Measurements from ENCODE around the gene PARVB. TPM values are rescaled to one million over a fixed set of nuclear protein-coding genes. Genes with fewer than 3 reads are reported as not detected.

The PARVB gene
- polyA plus RNA-seq, 1 donor = 10.9 TPM

DNA sequence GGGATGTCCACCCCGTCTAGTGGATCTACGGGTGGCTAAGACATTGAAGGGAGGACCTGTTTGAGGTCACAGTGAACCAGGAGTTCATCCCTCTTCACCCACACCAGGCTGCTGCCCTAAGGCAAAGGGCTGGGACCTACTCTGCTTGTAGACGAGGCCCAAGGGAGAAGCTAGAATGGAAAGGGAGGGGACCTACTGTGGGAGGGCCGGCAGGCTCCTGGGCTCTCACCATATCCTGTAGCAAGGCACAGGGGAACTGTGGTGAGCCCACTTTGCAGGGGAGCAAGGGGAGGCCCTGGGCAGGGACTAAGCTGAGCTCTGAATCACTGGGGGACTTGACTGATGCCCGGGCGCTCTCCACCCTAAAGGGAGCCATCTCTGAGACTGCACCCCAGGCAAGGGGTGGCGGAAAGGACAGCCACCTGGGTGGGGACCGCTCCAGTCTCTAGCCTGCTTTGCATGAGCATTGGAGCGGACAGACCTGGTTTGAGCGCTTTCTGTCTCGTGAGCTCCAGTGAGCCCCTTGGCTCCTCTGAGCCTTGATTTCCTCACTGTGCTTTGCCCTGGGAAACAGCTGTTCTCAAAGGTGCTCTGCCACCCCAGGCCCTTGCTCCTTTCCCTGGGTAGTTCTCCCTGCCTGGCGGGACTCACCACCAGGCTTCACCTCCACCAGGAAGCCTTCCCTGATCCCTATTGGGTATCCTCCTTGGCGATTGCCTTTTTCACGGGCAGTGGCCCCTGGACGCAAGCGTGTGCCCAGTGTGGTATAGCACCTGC is 180.8 kb downstream of the PARVB start:
- DNase-seq = no peak
- Histone ChIP-seq H3K27me3 (ENCODE audit: control insufficient read depth, insufficient read depth, low read length) (no peaks in the 10 kb centered on the region), H3K9me3 (ENCODE audit: control insufficient read depth, low read depth, low read length) (no peaks in the 10 kb centered on the region), H3K36me3 (ENCODE audit: control insufficient read depth, insufficient read depth, low read length) (no peaks in the 10 kb centered on the region), H3K4me1 (ENCODE audit: control insufficient read depth, insufficient read depth, low read length) (no peaks in the 10 kb centered on the region), H3K4me3 (ENCODE audit: low read length) (no peak overlapping the region), H3K27ac (ENCODE audit: low read length) (no peak overlapping the region)
- no CpG with 5 or more reads among the region's 16 CpGs for WGBS (ENCODE audit: insufficient coverage, low lambda C conversion rate)

DNA sequence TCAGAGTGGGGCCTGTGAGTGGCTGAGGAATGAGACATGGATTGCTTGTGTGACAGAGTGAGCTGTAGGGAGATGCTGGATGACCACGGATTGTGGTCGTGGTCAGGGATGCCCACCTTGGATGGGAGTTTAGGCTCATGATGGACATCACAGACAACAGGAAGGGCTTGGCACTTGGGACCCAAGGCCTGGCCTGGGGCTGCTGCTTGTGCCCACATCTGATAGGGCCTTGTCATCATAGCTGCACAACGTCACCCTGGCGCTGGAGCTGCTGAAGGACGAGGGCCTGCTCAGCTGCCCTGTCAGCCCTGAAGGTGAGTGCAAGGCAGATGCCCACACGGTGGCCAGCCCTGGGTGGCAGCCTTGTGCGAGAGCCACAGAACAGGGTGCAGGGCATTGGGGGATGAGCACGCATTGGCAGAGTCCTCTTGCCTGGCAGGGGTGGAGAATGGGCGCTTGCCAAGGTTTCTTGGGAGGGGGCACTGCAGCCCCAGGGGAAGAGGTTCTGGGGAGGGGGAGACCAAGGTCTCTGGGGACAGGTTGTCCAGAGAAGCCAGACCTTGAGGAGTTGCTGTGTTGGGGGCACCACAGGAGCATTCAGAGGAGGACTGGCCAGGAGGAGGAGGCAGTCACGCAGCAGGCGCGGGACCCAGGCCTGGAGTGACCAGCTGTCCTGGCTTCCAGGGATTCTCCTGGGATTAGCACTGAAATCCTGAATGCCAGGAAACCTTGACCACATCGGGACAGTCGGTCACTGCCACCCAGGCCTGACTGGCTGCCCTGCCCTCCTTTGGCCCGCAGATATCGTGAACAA is 181.6 kb downstream of the PARVB start:
- Histone ChIP-seq H3K4me1 (ENCODE audit: control insufficient read depth, insufficient read depth, low read length) (no peaks in the 10 kb centered on the region), H3K36me3 (ENCODE audit: control insufficient read depth, insufficient read depth, low read length) (no peaks in the 10 kb centered on the region), H3K9me3 (ENCODE audit: control insufficient read depth, low read depth, low read length) (no peaks in the 10 kb centered on the region), H3K27me3 (ENCODE audit: control insufficient read depth, insufficient read depth, low read length) (no peaks in the 10 kb centered on the region), H3K4me3 (ENCODE audit: low read length) (no peak overlapping the region), H3K27ac (ENCODE audit: low read length) (no peak overlapping the region)
- no peak for DNase-seq
- WGBS (ENCODE audit: insufficient coverage, low lambda C conversion rate) = no CpG with 5 or more reads among the region's 16 CpGs

DNA sequence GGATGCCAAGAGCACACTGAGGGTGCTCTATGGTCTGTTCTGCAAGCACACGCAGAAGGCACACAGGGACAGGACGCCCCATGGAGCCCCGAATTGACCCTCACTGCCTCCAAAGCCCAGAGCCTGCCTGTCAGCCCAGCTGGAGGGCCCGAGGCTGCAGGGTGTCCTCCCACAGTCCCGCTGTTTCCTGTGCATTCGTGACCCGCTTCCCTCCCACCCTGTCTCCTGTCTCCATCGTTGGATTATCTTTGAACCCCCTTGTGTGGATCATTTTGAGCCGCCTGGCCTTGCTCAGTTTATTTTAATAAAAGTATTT is 182.2 kb downstream of the PARVB start:
- H3K4me1 ChIP-seq (ENCODE audit: control insufficient read depth, insufficient read depth, low read length) = no peaks in the 10 kb centered on the region
- no peak for DNase-seq
- no peaks in the 10 kb centered on the region for H3K9me3 ChIP-seq (ENCODE audit: control insufficient read depth, low read depth, low read length)
- no peak overlapping the region for H3K27ac ChIP-seq (ENCODE audit: low read length)
- H3K4me3 ChIP-seq (ENCODE audit: low read length) = no peak overlapping the region
- H3K27me3 ChIP-seq (ENCODE audit: control insufficient read depth, insufficient read depth, low read length) = no peaks in the 10 kb centered on the region
- H3K36me3 ChIP-seq (ENCODE audit: control insufficient read depth, insufficient read depth, low read length) = no peaks in the 10 kb centered on the region
- WGBS (ENCODE audit: insufficient coverage, low lambda C conversion rate) = 100% methylated on average over 1 of the region's 9 CpGs

DNA sequence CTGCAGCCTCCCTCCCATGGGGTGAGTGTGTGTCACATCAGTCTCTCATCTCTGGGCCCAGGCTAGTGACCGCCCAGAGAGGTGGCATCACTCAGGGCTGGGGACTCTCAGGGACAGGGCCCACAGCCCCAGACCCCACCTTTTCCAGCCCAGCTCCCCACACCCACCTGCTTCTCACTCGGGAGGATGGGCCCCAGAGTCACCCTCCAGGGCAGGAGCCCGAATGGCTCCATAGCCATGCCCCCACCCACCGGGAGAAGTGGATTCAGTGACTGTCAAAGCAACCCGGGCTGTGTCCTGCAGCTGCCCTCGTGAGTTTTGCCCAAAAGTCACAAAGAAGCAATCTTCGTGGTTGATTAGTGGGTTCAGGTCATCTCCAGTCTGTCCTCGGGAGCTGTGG is 182.6 kb downstream of the PARVB start:
- Histone ChIP-seq H3K9me3 (ENCODE audit: control insufficient read depth, low read depth, low read length) (no peaks in the 10 kb centered on the region), H3K27ac (ENCODE audit: low read length) (no peak overlapping the region), H3K4me3 (ENCODE audit: low read length) (no peak overlapping the region), H3K27me3 (ENCODE audit: control insufficient read depth, insufficient read depth, low read length) (no peaks in the 10 kb centered on the region), H3K4me1 (ENCODE audit: control insufficient read depth, insufficient read depth, low read length) (no peaks in the 10 kb centered on the region), H3K36me3 (ENCODE audit: control insufficient read depth, insufficient read depth, low read length) (no peaks in the 10 kb centered on the region)
- no peak for DNase-seq
- WGBS (ENCODE audit: insufficient coverage, low lambda C conversion rate) = no CpG with 5 or more reads among the region's 8 CpGs

DNA sequence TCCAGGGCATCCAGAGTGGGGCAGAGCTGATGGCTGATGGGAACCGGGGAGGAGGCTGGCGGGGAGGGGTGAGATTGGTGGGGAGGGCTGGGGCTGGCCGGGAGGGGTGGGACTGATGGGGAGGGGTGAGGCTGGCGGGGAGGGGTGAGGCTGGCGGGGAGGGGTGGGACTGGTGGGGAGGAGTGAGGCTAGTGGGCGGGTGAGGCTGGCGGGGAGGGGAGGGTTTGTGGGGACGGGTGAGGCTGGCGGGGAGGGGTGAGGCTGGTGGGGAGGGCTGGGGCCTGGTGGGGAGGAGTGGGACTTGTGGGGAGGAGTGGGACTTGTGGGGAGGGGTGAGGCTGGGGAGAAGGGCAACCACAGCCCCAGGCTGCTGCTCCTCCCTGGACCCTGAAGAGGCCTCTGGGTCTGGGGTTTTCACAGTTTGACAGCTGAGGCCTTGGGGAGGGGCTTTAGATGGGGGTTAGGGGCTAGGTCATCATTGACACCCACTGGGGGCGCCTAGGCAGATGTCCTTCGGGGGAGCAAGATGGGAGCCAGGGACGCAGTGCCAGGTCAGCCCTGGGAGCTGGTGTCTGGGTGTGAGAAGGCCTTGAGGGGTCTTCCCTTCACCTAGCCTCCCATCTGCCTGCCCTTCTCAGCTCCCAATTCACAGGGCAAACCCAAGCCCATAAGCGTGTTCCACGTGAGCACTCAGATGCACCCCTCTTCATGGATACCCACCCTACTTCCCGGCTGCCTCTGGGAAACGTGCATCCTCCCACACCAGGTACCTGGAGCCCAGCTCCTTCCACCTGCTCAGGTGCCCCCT is 183.3 kb downstream of the PARVB start:
- DNase-seq = no peak
- Histone ChIP-seq H3K36me3 (ENCODE audit: control insufficient read depth, insufficient read depth, low read length) (no peaks in the 10 kb centered on the region), H3K9me3 (ENCODE audit: control insufficient read depth, low read depth, low read length) (no peaks in the 10 kb centered on the region), H3K4me1 (ENCODE audit: control insufficient read depth, insufficient read depth, low read length) (no peaks in the 10 kb centered on the region), H3K27ac (ENCODE audit: low read length) (no peak overlapping the region), H3K27me3 (ENCODE audit: control insufficient read depth, insufficient read depth, low read length) (no peaks in the 10 kb centered on the region), H3K4me3 (ENCODE audit: low read length) (no peak overlapping the region)
- WGBS (ENCODE audit: insufficient coverage, low lambda C conversion rate) = no CpG with 5 or more reads among the region's 16 CpGs

DNA sequence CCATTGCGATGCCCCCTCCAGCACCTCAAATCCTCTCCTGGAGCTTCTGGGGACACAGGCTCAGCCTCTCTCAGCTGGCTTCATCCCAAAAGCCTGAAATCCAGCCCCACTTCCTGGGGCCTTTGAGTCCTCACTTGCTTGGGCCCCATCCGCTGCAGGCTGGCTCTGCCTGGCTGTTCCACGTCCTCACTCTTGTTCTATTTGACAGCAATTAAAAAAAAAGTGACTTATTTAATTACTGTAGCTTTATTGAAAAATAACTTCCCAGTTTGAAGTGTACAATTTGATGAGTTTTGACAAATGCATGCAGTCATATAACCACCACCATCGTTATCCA is 183.8 kb downstream of the PARVB start:
- no peaks in the 10 kb centered on the region for H3K9me3 ChIP-seq (ENCODE audit: control insufficient read depth, low read depth, low read length)
- no peaks in the 10 kb centered on the region for H3K27me3 ChIP-seq (ENCODE audit: control insufficient read depth, insufficient read depth, low read length)
- no peak for DNase-seq
- H3K4me3 ChIP-seq (ENCODE audit: low read length) = no peak overlapping the region
- no peak overlapping the region for H3K27ac ChIP-seq (ENCODE audit: low read length)
- no peaks in the 10 kb centered on the region for H3K4me1 ChIP-seq (ENCODE audit: control insufficient read depth, insufficient read depth, low read length)
- H3K36me3 ChIP-seq (ENCODE audit: control insufficient read depth, insufficient read depth, low read length) = no peaks in the 10 kb centered on the region
- WGBS (ENCODE audit: insufficient coverage, low lambda C conversion rate) = no CpG with 5 or more reads among the region's 4 CpGs

DNA sequence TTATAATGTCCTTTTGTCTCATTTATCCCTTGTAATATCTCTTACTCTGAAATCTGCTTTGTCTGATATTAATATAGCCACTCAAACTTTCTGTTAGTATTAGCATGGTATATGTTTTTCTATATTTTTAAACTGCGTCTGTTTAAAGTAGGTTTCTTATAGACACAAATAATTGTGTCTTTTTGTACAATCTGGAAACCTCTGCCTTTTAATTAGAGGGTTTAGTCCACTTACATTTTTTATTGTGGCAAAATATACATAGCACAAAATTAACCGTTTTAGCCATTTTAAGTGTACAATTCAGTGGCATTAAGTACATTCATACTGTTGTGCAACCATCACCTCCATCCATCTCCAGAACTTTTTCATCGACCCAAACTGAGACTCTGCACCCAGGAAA is 185.2 kb downstream of the PARVB start:
- H3K27me3 ChIP-seq (ENCODE audit: control insufficient read depth, insufficient read depth, low read length) = no peaks in the 10 kb centered on the region
- DNase-seq = no peak
- 78% methylated on average over 1 of the region's 3 CpGs for WGBS (ENCODE audit: insufficient coverage, low lambda C conversion rate)
- H3K36me3 ChIP-seq (ENCODE audit: control insufficient read depth, insufficient read depth, low read length) = no peaks in the 10 kb centered on the region
- no peaks in the 10 kb centered on the region for H3K4me1 ChIP-seq (ENCODE audit: control insufficient read depth, insufficient read depth, low read length)
- H3K27ac ChIP-seq (ENCODE audit: low read length) = no peak overlapping the region
- H3K9me3 ChIP-seq (ENCODE audit: control insufficient read depth, low read depth, low read length) = no peaks in the 10 kb centered on the region
- H3K4me3 ChIP-seq (ENCODE audit: low read length) = no peak overlapping the region

DNA sequence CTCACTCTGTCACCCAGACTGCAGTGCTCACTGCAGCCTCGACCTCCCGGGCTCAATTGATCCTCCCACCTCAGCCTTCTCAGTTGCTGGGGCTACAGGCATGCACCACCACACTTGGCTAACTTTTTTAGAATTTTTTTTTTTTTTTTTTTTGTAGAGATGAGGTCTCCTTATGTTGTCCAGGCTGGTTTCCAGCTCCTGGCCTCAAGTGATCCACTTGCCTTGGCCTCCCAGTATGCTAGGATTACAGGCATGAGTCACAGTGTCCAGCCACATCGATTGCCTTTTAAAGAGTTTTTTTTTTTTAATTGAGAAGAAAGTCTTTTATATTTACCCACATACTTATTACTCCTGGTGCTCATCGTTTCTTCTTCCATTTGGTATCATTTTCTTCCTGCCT is 186.6 kb downstream of the PARVB start:
- H3K27me3 ChIP-seq (ENCODE audit: control insufficient read depth, insufficient read depth, low read length) = no peaks in the 10 kb centered on the region
- H3K36me3 ChIP-seq (ENCODE audit: control insufficient read depth, insufficient read depth, low read length) = no peaks in the 10 kb centered on the region
- H3K9me3 ChIP-seq (ENCODE audit: control insufficient read depth, low read depth, low read length) = no peaks in the 10 kb centered on the region
- no peak overlapping the region for H3K27ac ChIP-seq (ENCODE audit: low read length)
- DNase-seq = no peak
- H3K4me1 ChIP-seq (ENCODE audit: control insufficient read depth, insufficient read depth, low read length) = no peaks in the 10 kb centered on the region
- 83% methylated on average over 1 of the region's 4 CpGs for WGBS (ENCODE audit: insufficient coverage, low lambda C conversion rate)
- no peak overlapping the region for H3K4me3 ChIP-seq (ENCODE audit: low read length)

DNA sequence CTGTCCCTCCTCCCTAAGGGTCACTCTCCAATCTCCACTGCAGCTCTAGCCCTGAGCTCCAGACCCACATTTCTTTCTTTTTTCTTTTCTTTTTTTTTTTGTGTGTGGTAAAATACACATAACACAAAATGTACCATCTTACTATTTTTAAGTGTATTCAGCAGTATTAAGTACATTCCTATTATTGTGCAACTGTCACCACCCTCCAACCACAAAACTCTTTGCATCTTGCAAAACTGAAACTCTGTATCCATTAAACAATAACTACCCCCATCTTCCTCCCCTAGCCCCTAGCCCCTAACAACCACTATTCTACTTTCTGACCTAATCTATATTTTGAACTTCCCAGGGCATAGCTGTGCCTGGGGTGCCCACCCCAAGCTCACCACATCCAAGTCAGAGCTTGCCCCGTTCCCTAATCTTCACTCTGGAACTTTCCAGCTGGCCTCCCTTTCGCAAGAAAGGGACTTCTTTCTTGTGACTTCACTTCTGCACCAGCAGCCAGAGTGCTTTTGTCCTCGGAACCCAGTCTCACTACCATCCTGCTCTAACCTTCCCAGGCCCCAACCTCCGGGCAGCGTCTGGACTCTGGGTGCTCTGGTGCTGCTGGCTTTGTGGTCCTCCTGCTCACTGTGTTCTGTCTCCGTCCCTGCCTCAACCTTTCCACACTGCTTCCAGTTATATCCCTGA is 187.3 kb downstream of the PARVB start:
- H3K27ac ChIP-seq (ENCODE audit: low read length) = no peak overlapping the region
- no peaks in the 10 kb centered on the region for H3K36me3 ChIP-seq (ENCODE audit: control insufficient read depth, insufficient read depth, low read length)
- WGBS (ENCODE audit: insufficient coverage, low lambda C conversion rate) = no CpG with 5 or more reads among the region's 6 CpGs
- H3K9me3 ChIP-seq (ENCODE audit: control insufficient read depth, low read depth, low read length) = no peaks in the 10 kb centered on the region
- no peaks in the 10 kb centered on the region for H3K27me3 ChIP-seq (ENCODE audit: control insufficient read depth, insufficient read depth, low read length)
- H3K4me3 ChIP-seq (ENCODE audit: low read length) = no peak overlapping the region
- H3K4me1 ChIP-seq (ENCODE audit: control insufficient read depth, insufficient read depth, low read length) = no peaks in the 10 kb centered on the region
- DNase-seq = no peak

Measured in large intestine (tissue), 3 donors.